GM19463 (cell line): ENCODE results near the gene TANGO6.
"Not testable (repeated sequence)": the region's sequence is repeated elsewhere in the genome, so short reads cannot be mapped to it uniquely, and the experiment has no call there.

Source experiments
- ATAC-seq: cut with Tn5 transposase; IDR thresholded peaks from one replicate; pipeline ENCODE4 v1.9.1; 2021; ENCODE audit warnings: mild to moderate bottlenecking, moderate library complexity; ENCODE audit not compliant: unreplicated experiment

The TANGO6 gene

DNA sequence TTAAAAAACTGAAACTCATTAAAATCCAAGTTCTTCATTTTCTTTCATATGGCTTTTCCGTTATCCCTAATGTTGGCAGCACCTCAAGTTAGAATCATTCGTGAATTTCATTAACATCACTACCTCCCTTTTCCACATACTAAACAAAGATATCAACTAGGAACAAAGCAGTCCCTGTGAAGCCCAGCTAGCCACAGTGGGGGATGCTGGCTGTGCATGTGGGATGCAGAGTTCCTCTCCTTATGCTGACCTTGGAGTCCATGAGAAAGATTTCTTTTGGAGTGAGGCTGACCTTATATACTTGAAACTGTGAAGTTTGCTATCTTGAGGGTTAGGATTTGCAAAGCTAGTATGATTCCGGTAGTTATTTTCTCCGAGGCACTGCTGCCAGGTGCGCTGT lies 117.6 kb downstream of the TANGO6 start:
- no peak for ATAC-seq

DNA sequence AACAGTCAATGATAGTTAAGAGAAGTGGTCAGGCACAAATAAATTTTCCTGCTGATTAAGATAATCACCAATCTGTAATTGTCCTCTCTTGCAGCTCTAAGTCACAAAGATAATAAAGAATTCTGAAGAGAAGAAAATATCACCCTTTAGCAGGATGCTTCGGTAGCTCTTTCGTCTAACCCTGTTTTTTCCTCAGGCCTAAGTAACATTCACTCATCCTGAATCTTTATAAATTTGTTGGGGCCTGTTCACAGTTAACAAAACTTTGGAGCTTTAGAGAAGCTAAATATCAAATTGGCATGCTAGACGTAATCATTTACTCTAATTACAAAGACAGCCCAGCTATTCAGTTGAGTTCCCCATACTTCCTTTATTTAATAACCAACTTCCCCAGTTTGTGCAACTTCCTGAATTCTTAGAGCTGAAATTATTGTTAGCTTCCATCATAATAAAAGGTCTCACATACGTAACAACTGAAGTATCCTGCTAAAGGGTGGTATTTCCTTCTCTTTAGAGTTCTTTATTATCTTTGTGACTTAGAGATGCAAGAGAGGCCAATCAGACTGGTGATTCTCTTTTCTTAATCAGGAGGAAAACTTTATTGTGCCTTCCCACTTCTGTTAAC lies 118.6 kb downstream of the TANGO6 start:
- no peak for ATAC-seq

DNA sequence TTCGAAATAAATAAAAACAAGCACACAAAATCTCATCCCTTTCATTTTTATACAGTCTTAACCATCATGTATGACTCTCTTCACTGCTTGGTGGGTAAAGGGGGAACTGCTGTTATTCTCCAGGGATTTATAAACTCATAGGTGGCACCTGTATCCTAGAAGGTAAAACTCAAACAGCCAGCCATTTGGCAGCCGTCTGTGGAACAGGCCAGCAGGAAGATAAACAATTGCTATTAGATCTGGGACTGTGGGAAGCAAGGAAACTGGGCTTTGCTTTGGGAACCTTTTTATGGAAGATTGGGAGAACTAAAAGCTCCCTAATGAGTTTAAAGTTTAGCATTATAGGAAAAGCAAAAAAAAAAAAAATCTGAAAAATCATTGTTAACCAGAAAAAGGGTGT lies 126.0 kb downstream of the TANGO6 start:
- ATAC-seq = no peak

DNA sequence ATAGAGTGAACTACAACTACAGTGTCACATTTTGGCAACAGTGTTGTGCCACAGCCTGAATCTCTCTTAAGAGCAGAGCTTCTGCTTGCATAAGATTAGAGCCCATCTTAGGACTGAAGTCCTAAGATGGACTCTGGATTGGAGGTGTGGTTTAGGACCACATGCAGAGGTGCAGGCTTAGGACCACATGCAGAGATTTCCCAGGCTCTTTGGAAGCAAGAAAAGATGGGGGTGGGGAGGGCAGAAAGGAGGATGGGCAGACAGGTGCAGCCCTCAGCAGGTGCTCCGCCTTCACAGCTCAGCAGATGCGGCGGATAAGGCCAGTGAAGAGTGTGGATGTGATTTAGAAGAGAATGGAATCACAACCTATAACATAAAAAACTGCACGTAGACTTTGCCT lies 128.7 kb downstream of the TANGO6 start:
- no peak for ATAC-seq

DNA sequence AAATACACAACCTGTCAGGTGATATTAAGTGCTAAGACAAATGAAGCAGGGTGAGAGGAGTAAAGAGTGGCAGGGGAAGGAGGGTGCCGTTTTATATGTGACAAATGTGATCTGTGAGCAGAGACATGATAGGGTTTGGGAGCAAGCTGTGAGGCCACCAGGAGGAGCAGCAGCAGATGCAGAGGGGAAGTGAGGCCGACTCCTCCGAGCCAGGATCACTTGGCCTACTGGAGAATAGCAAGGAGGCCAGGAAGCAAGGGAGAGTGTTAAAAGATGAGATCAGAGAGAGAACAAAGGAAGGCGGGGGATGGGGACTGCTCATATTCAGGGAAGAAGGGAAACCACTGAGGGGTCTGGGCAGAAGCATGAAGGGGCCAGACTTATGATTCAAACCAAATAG lies 129.4 kb downstream of the TANGO6 start:
- no peak for ATAC-seq

DNA sequence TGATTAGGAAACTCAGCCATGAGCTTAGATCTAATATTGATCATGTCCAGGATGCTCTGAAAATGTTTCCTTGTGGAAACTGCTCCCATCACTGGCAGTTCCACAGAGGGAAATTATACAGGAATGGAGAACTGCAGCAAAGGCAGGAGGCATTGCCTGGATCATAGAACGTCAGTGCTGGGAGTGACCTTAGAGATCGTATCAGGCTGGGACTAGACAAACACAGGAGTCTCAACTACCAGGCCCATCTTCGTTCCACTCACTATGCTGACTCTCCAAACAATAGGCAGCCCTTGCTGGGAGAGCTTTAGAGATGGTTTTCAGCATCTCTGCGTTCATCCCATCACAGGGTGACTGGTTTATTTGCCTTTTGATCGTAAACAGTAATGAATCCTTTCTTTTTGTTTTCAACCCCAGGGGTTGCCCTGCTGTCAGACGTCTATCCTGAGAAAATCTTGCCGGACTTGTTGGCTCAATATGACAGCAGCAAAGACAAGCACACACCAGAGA lies 130.3 kb downstream of the TANGO6 start:
- no peak for ATAC-seq

DNA sequence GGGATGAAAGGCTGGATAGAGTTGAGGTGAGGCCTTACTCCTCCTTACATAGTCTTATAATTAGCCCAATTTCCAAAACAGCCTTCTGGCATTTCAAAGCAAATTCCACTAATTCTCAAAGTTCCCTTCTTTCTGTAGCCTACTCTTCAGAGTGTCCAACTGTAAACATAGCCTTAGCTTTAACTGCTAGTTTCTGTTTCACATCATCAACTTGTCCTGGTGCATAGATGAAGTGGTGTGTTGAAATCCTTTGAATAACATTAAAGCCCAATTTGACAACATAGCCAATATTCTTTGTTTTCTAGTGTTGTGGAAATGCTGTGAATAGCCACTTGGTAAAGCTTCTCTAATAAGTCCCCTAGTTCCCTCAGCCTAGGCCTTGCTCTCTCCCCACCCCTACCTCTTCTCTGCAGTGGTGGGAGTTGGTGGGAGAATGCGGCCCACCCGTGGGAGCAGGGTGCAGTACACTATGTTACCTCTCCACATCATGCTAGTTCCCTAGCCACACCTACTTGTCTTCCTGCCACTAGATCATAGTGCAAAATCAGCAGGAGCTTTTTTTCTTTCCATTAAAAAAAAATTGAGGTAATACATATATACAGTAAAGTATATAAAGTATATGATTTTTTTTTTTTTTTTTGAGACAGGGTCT lies 135.1 kb downstream of the TANGO6 start:
- no peak for ATAC-seq

DNA sequence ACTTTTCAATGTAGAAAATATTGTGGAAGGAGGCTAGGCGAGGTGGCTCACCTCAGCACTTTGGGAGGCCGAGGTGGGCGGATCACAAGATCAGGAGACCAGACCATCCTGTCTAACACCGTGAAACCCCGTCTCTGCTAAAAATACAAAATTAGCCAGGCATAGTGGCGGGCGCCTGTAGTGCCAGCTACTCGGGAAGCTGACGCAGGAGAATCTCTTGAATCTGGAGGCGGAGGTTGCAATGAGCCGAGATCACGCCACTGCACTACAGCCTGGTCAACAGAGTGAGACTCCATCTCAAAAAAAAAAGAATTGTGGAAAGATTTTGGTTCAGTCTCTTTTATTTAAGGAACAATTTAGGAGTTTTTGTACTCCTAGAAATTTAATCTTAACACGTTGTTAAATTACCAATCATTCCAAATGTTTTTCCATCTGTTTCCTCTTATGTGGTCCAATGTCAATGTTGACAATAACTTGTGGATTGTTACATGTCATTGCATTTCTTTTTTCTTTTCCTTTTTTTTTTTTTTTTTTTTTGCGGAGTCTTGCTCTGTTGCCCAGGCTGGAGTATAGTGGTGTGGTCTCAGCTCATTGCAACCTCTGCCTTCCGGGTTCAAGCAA lies 137.5 kb downstream of the TANGO6 start:
- no peak for ATAC-seq

DNA sequence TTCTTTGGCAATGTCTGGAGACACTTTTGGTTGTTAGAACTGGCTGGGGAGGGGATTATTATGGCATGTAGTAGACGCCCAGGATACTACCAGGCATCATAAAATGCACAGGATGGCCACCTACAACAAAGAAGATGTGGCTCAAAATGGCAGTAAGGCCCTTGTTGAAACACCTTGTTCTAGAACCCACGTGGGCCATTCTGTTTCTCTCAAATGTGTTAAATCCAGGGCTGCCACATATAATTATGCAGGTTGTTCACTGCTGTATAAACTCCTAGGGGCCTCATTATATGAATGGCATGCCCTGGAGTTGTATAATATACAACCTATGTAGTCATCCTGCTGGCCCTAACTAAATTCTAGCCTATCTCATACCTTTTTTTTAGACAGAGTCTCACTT lies 138.6 kb downstream of the TANGO6 start:
- no peak for ATAC-seq

DNA sequence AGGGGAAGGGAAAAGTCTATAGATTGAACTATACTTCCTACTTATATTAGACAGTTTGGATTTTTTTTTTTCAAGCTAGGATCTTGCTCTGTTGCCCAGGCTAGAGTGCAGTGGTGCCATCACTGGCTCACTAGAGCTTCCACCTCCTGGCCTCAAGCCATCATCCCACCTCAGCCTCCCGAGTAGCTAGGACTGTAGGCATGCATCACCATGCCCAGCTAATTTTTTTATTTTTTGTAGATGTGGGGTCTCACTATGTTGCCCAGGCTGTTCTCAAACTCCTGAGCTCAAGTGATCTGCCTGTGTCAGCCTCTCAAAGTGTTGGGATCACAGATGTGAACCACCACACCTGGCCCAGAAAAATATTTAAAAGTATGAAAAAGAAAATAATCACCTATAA lies 141.1 kb downstream of the TANGO6 start:
- ATAC-seq = no peak

DNA sequence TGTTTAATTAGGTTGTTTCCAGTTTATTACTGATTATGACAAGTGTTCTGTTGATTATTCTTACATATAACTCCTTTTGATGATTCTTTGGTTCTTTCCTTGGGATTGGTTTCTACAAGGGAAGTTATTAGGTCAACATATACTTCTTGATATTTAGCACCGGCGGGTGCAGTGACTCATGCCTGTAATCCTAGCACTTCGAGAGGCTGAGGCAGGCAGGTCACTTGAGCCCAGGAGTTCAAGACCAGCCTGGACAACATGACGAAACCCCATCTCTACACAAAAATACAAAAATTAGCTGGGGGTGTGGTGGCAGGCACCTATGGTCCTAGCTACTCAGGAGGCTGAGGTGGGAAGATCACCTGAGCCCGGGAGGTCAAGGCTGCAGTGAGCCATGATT lies 141.9 kb downstream of the TANGO6 start:
- no peak for ATAC-seq

DNA sequence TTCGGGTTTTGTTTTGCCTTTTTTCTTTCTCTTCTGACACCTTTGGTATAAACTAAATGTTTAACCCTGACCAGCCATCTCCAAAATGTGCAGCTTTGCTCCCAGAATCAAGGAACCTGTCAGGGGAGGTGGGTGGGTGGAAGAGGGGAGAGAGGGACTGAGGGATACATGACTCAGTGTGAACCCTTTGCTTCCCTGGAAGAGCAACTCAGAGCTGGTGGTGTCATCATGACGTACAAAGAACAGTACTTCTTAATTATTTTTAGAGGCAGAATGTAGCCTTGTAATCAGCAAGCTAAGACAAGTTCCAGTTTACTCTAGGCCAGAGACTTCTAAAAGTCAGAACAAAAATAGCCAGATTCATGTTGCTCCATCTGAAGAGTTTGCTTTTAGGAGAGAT lies 142.5 kb downstream of the TANGO6 start:
- no peak for ATAC-seq

DNA sequence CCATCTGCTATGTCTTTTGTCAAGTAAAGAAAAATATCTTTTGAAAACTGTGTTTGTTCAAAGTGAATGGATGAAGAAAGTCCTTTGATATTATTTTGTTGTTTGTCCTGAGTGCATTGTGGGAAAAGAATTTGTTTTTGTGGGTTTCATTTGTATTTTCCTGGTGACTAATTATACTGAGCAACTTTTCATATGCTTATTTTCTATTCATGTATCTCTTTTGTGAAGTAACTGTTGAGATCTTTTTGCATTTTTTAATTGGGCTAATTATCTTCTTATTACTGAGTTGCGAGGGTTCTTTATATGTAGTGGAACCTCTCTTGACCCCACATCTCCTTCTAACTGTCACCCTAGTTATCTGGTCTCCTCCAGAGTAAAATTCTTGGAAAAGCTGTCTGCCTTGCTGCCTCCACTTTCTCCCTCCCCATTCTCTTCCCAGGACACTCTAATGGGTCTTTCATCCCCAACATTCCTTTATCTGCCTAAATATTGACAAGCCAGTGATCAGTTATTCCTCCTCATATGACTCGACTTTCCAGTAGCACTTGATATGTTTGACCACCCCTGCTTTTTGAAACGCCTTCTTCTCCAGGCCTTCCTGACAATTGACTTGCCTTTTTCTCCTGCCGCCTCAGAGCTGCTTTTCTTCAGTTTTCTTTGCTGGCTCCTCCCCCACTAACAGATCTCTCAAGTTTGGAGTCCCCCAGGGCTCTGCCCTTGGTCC lies 144.6 kb downstream of the TANGO6 start:
- ATAC-seq = no peak

DNA sequence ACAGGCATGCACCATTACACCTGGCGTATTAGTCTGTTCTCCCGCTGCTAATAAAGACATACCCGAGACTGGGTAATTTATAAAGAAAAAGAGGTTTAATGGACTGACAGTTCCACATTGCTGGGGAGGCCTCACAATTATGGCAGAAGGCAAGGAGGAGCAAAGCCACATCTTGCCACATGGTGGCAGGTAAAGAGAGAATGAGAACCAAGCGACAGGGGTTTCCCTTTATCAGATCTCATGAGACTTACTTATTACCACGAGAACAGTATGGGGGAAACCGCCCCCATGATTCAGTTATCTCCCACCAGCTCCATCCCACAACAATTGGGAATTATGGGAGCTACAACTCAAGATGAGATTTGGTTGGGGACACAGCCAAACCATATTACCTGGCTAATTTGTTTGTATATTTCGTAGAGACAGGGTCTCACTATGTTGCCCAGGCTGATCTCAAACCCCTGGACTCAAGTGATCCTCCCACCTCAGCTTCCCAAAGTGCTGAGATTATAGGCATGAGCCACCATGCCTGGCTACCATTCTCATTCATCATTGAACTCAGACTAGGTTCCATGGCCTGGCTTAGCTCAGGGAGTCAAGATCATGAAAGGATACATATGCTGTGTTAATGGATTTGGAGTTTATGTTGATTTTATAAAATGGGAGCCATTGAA lies 147.0 kb downstream of the TANGO6 start:
- not testable (repeated sequence) for ATAC-seq

DNA sequence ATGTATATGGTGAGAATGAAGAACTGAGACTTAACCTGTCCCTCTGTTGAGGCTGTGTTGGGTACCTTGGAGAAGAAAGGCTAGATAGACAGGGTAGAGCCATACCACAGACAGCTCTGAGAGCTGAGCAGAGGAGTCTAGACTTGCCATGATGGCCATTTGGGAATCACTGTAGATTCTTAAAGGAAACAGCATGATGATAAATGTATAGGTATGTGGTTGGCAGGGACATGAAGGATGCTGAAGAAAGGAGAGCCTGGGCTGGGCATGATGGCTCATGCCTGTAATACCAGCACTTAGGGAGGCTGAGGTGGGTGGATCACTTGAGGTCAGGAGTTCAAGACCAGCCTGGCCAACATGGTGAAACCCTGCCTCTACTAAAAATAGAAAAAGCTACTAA lies 147.7 kb downstream of the TANGO6 start:
- no peak for ATAC-seq

DNA sequence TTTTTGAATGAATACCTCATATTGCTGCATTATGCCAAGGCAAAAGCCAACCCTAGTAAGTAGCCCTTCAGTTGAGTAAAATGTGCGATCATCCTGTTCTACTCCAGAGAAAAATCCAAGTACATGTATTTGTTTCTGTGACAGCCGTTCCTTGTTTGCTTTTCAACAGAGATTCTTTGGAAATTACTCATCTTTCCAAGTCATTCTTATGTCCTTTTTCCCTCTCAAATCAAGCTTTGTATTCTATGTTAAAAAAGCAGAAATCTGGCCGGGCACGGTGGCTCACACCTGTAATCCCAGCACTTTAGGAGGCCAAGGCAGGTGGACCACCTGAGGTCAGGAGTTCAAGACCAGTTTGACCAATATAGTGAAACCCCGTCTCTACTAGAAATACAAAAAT lies 149.2 kb downstream of the TANGO6 start:
- no peak for ATAC-seq

DNA sequence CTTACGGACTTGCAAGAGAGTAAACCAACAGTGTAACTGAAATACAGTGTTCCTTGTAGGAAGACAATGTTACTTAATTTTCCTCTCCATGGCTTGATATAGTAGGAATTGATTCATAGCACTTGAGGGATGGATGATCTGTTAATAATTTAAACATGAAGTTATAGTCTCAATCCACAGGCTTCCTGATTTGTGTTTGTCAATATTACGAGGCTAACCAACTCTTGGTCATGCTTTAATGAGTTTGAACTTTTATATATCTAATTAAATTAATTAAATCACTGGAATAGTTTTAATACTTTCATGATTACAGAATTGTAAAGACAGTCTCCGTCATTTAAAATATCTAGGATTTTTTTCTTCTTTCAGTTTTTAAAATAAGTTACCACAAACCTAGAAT lies 150.1 kb downstream of the TANGO6 start:
- no peak for ATAC-seq

DNA sequence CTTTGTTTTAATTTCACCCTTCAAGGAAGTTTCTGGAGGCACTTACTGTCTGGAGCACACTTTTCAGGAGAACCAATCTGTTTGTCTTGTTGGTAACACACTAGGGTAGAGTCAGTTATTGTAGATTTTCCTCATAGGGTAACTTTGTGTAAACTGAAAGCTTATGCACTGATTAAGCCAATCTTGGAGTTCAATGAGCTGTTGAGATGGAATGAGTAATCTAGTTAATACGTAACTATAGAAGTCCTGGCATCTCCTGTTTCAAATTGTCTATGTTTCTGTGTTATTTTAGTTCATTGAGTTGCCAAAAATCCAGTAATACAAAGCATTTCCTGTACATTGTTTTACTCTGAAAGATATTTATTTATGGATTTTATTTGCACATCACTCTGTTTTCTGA lies 150.6 kb downstream of the TANGO6 start:
- ATAC-seq = peak; percentile 53

DNA sequence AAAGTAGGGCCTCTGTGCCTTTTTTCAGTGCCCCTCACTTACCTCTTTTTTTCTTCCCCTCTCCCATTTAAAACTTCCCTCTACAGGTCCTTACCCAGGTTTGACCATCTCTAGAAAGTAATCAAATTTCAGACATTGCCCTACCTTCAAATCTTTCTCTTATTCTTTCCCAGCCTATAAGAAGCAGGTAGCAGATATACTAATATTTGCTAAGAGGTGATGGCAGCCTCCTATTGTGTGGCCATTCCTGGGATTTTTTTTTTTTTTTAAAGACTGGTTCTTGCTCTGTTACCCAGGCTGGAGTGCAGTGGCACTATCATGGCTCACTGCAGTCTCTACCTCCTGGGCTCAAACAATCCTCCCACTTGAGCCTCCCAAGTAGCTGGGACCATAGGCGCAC lies 151.0 kb downstream of the TANGO6 start:
- peak; percentile 9 for ATAC-seq

DNA sequence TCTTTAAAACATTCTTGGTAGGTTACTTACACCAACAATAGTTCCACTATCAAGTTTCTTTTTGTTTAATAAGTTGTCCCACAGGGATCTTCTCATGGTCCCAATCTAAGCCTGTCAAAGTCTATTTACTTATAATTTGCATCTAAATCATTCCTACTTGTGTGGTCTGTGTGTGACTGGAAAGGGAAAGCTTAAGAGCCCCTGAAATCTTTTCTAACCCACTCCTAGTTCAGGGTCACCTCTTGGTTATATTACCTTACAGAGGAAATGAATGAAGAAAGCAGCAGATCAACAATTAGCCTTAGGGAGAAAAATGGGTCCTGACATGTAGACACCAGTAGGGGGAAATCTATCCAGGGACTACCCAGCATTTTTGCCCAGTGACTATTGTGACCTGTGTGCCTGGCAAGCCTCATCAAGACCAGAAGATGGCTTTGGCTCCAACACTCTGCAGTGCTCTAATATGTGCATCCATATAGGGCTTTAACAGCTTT lies 151.7 kb downstream of the TANGO6 start:
- ATAC-seq = no peak

DNA sequence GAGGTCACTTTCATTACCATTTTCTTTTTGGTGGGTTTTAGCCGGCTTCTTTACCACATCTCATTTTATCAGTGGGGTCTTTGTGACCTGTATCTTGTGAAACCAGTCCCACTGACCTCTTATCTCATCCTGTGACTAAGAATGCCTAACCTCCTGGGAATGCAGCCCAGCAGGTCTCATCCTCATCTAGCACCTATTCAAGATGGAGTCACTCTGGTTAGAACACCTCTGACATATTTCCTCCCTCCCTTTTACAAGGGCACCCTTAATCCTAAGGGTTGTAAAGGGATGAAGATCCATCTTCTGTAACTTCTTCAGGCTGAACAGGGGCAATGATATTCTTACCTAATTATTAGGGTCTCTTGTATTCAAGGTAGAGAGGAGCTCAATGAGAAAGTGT lies 154.2 kb downstream of the TANGO6 start:
- ATAC-seq = no peak
